NCI-H774 (cell line): ENCODE results near the gene SUPT7L.
A peak's percentile ranks its signal among the peaks of the same experiment; 100 is the strongest.

Experiments used
- DNase-seq: peaks from one replicate; lab custom pipeline; 2025; lab: John Stamatoyannopoulos, UW

The SUPT7L gene

GRCh38 chr2:27663285-27664153 is at the start of gene SUPT7L, which contains the start of gene SLC4A1AP:
Gene SUPT7L, minus strand, starts transcription at chr2:27663614. Its CDS starts 1,422 bp downstream, at chr2:27662192.
Gene SLC4A1AP, plus strand, starts transcription at chr2:27663889. Its CDS starts 26 bp downstream, at chr2:27663915.
- peak; percentile 74 for DNase-seq

- no peak for DNase-seq
These were observed 49.8 kb upstream of the SUPT7L start for GRCh38 chr2:27713201-27713600.

- no peak for DNase-seq
These were observed 49.1 kb upstream of the SUPT7L start for GRCh38 chr2:27712522-27712921.

GRCh38 chr2:27711804-27712203 is 48.4 kb upstream of the SUPT7L start:
- no peak for DNase-seq

- DNase-seq = no peak
These were observed 47.4 kb upstream of the SUPT7L start for GRCh38 chr2:27710640-27711430.

GRCh38 chr2:27709960-27710575 is 46.7 kb upstream of the SUPT7L start:
- DNase-seq = no peak

GRCh38 chr2:27709326-27709725 is 45.9 kb upstream of the SUPT7L start:
- DNase-seq = no peak

GRCh38 chr2:27708666-27709065 is 45.3 kb upstream of the SUPT7L start:
- DNase-seq = no peak

GRCh38 chr2:27708257-27708654 is 44.8 kb upstream of the SUPT7L start:
- DNase-seq = no peak

- no peak for DNase-seq
These were observed 44.2 kb upstream of the SUPT7L start for GRCh38 chr2:27707462-27708256.

GRCh38 chr2:27705851-27706622 is 42.6 kb upstream of the SUPT7L start:
- DNase-seq = no peak

- DNase-seq = no peak
These were observed 41.0 kb upstream of the SUPT7L start for GRCh38 chr2:27704342-27704876.

- peak; percentile 45 for DNase-seq
These were observed 40.4 kb upstream of the SUPT7L start for GRCh38 chr2:27703638-27704341.

- no peak for DNase-seq
These were observed 38.9 kb upstream of the SUPT7L start for GRCh38 chr2:27702302-27702701.

GRCh38 chr2:27701676-27702075 is 38.3 kb upstream of the SUPT7L start:
- DNase-seq = no peak

GRCh38 chr2:27697660-27698059 is 34.2 kb upstream of the SUPT7L start:
- no peak for DNase-seq

- DNase-seq = no peak
These were observed 26.6 kb upstream of the SUPT7L start for GRCh38 chr2:27690052-27690451.

GRCh38 chr2:27689424-27689823 is 26.0 kb upstream of the SUPT7L start:
- DNase-seq = no peak

- DNase-seq = no peak
These were observed 23.8 kb upstream of the SUPT7L start for GRCh38 chr2:27687232-27687631.

- no peak for DNase-seq
These were observed 22.2 kb upstream of the SUPT7L start for GRCh38 chr2:27685577-27685976.
